Stomach (tissue), 4 donors: ENCODE measurements around the gene COX19.

Experiments
- POLR2A ChIP-seq, 4 donors: fragments of 450-650 bp; IDR thresholded peaks; one replicate each; pipeline ENCODE4 v1.6.1; 2016; ENCODE audit warnings: antibody characterized with exemption in 4 of 4, control low read depth in 2 of 4, mild to moderate bottlenecking in 1 of 4, moderate library complexity in 1 of 4
- POLR2AphosphoS5 ChIP-seq, 3 donors: sonication (generic); formaldehyde crosslinking; IDR thresholded peaks; one replicate each; pipeline ENCODE4 v1.6.1; 2016; ENCODE audit warnings: antibody characterized with exemption in 3 of 3

DNA sequence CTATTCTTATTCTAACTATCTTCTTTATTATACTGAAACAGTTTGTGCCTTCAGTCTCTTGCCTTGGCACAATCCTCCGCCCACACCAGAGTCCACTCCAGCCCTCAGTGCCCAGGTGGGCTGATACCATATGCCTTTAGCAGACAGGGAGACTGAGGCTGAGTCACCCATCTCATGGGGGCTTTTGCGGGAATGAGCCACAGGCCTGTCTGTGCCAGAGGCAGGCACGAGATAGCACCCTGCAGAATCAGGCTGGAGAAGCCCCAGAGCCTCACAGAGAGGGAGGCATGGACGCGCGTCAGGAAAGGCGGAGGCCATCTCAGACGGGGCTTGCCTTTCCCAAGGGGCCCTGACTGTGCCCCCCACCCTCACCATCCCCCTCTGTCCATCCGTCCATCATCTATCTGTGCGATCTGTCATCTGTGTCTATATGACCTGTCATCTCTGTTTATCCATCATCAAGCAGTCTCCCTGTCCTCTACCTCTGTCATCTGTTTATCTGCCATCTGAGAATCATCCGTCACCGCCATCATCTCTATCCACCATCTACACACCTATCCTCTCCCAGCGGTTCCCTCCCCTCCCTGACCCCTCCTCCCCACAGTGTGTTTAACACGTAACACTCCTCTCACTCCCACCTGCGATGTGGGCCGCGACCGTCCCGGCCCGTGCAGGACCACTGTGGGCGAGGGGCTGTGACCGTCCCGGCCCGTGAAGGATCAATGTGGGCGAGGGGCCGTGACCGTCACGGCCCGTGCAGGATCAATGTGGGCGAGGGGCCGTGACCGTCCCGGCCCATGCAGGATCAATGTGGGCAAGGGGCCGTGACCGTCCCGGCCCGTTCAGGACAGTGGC, 13.6 kb downstream of the COX19 start:
- TF ChIP-seq POLR2A (IDR thresholded peaks at IDR 0.05) (no peak), POLR2AphosphoS5 (IDR thresholded peaks at IDR 0.05) (no peak)
